ENCODE results near the gene GAS2.
"Not testable (repeated sequence)": the region's sequence is repeated elsewhere in the genome, so short reads cannot be mapped to it uniquely, and the experiment has no call there.

The GAS2 gene

GRCh38 chr11:22652346-22652745 is 14.1 kb upstream of the GAS2 start:
- H3K27me3 ChIP-seq (ENCODE audit: control insufficient read depth, insufficient read depth, low read length); H3K9ac ChIP-seq (ENCODE audit: low read depth, low read length); H3K4me1 ChIP-seq (ENCODE audit: control insufficient read depth, insufficient read depth, low read length); H3K9me3 ChIP-seq (ENCODE audit: control insufficient read depth, insufficient read depth, low read length); H3K36me3 ChIP-seq (ENCODE audit: control insufficient read depth, insufficient read depth, low read length); H3K4me3 ChIP-seq (ENCODE audit: low read depth, low read length): not testable (repeated sequence)

- H3K27me3 ChIP-seq (ENCODE audit: control insufficient read depth, insufficient read depth, low read length): no peaks in the 10 kb centered on the region
- no peaks in the 10 kb centered on the region for H3K36me3 ChIP-seq (ENCODE audit: control insufficient read depth, insufficient read depth, low read length)
- peaks cover 4% of the 10 kb centered on the region for H3K4me1 ChIP-seq (ENCODE audit: control insufficient read depth, insufficient read depth, low read length)
- no peaks in the 10 kb centered on the region for H3K9me3 ChIP-seq (ENCODE audit: control insufficient read depth, insufficient read depth, low read length)
- H3K4me3 ChIP-seq (ENCODE audit: low read depth, low read length): no peak overlapping the region
- H3K9ac ChIP-seq (ENCODE audit: low read depth, low read length): no peak overlapping the region
Observed at GRCh38 chr11:22656130-22656529, 10.3 kb upstream of the GAS2 start.

GRCh38 chr11:22657101-22657694 is 9.2 kb upstream of the GAS2 start:
- Histone ChIP-seq H3K9ac (ENCODE audit: low read depth, low read length) (no peak overlapping the region), H3K4me3 (ENCODE audit: low read depth, low read length) (no peak overlapping the region)

GRCh38 chr11:22659783-22660182 is 6.6 kb upstream of the GAS2 start:
- Histone ChIP-seq H3K27me3 (ENCODE audit: control insufficient read depth, insufficient read depth, low read length) (no peaks in the 10 kb centered on the region), H3K4me1 (ENCODE audit: control insufficient read depth, insufficient read depth, low read length) (peaks cover 4% of the 10 kb centered on the region), H3K36me3 (ENCODE audit: control insufficient read depth, insufficient read depth, low read length) (no peaks in the 10 kb centered on the region), H3K9ac (ENCODE audit: low read depth, low read length) (no peak overlapping the region), H3K4me3 (ENCODE audit: low read depth, low read length) (no peak overlapping the region), H3K9me3 (ENCODE audit: control insufficient read depth, insufficient read depth, low read length) (no peaks in the 10 kb centered on the region)

More at GRCh38 chr11:22657101-22657694, 9.2 kb upstream of the GAS2 start:
- H3K9me3 ChIP-seq (ENCODE audit: control insufficient read depth, insufficient read depth, low read length): no peaks in the 10 kb centered on the region
- no peaks in the 10 kb centered on the region for H3K27me3 ChIP-seq (ENCODE audit: control insufficient read depth, insufficient read depth, low read length)
- peaks cover 4% of the 10 kb centered on the region for H3K4me1 ChIP-seq (ENCODE audit: control insufficient read depth, insufficient read depth, low read length)
- H3K36me3 ChIP-seq (ENCODE audit: control insufficient read depth, insufficient read depth, low read length): no peaks in the 10 kb centered on the region

- H3K9ac ChIP-seq (ENCODE audit: low read depth, low read length): peak overlapping the region; percentile 80
- H3K4me1 ChIP-seq (ENCODE audit: control insufficient read depth, insufficient read depth, low read length): peaks cover 13% of the 10 kb centered on the region
- H3K9me3 ChIP-seq (ENCODE audit: control insufficient read depth, insufficient read depth, low read length): no peaks in the 10 kb centered on the region
- no peaks in the 10 kb centered on the region for H3K36me3 ChIP-seq (ENCODE audit: control insufficient read depth, insufficient read depth, low read length)
- H3K27me3 ChIP-seq (ENCODE audit: control insufficient read depth, insufficient read depth, low read length): peaks cover 23% of the 10 kb centered on the region
- H3K4me3 ChIP-seq (ENCODE audit: low read depth, low read length): peak overlapping the region; percentile 61
Observed at GRCh38 chr11:22666688-22667439, 453 bp downstream of the GAS2 start.

GRCh38 chr11:22668005-22668796 is 1.8 kb downstream of the GAS2 start:
- Histone ChIP-seq H3K4me3 (ENCODE audit: low read depth, low read length) (no peak overlapping the region), H3K9ac (ENCODE audit: low read depth, low read length) (no peak overlapping the region)

GRCh38 chr11:22669368-22669767 is 3.0 kb downstream of the GAS2 start:
- Histone ChIP-seq H3K4me3 (ENCODE audit: low read depth, low read length) (no peak overlapping the region), H3K36me3 (ENCODE audit: control insufficient read depth, insufficient read depth, low read length) (no peaks in the 10 kb centered on the region), H3K9ac (ENCODE audit: low read depth, low read length) (no peak overlapping the region), H3K4me1 (ENCODE audit: control insufficient read depth, insufficient read depth, low read length) (peaks cover 13% of the 10 kb centered on the region), H3K9me3 (ENCODE audit: control insufficient read depth, insufficient read depth, low read length) (no peaks in the 10 kb centered on the region), H3K27me3 (ENCODE audit: control insufficient read depth, insufficient read depth, low read length) (peaks cover 23% of the 10 kb centered on the region)

More at GRCh38 chr11:22668005-22668796, 1.8 kb downstream of the GAS2 start:
- Histone ChIP-seq H3K36me3 (ENCODE audit: control insufficient read depth, insufficient read depth, low read length) (no peaks in the 10 kb centered on the region), H3K4me1 (ENCODE audit: control insufficient read depth, insufficient read depth, low read length) (peaks cover 13% of the 10 kb centered on the region), H3K9me3 (ENCODE audit: control insufficient read depth, insufficient read depth, low read length) (no peaks in the 10 kb centered on the region), H3K27me3 (ENCODE audit: control insufficient read depth, insufficient read depth, low read length) (peaks cover 23% of the 10 kb centered on the region)

- no peak overlapping the region for H3K9ac ChIP-seq (ENCODE audit: low read depth, low read length)
Observed at GRCh38 chr11:22670830-22671229, 4.4 kb downstream of the GAS2 start.

GRCh38 chr11:22671751-22672150 is 5.3 kb downstream of the GAS2 start:
- Histone ChIP-seq H3K4me3 (ENCODE audit: low read depth, low read length) (no peak overlapping the region), H3K4me1 (ENCODE audit: control insufficient read depth, insufficient read depth, low read length) (peaks cover 9% of the 10 kb centered on the region), H3K9ac (ENCODE audit: low read depth, low read length) (no peak overlapping the region), H3K36me3 (ENCODE audit: control insufficient read depth, insufficient read depth, low read length) (no peaks in the 10 kb centered on the region), H3K27me3 (ENCODE audit: control insufficient read depth, insufficient read depth, low read length) (peaks cover 19% of the 10 kb centered on the region), H3K9me3 (ENCODE audit: control insufficient read depth, insufficient read depth, low read length) (no peaks in the 10 kb centered on the region)

More at GRCh38 chr11:22670830-22671229, 4.4 kb downstream of the GAS2 start:
- peaks cover 12% of the 10 kb centered on the region for H3K4me1 ChIP-seq (ENCODE audit: control insufficient read depth, insufficient read depth, low read length)
- H3K27me3 ChIP-seq (ENCODE audit: control insufficient read depth, insufficient read depth, low read length): peaks cover 23% of the 10 kb centered on the region
- no peaks in the 10 kb centered on the region for H3K9me3 ChIP-seq (ENCODE audit: control insufficient read depth, insufficient read depth, low read length)
- H3K36me3 ChIP-seq (ENCODE audit: control insufficient read depth, insufficient read depth, low read length): no peaks in the 10 kb centered on the region
- H3K4me3 ChIP-seq (ENCODE audit: low read depth, low read length): no peak overlapping the region

GRCh38 chr11:22674470-22675439 is 8.3 kb downstream of the GAS2 start:
- H3K9me3 ChIP-seq (ENCODE audit: control insufficient read depth, insufficient read depth, low read length): no peaks in the 10 kb centered on the region
- H3K27me3 ChIP-seq (ENCODE audit: control insufficient read depth, insufficient read depth, low read length): no peaks in the 10 kb centered on the region
- H3K36me3 ChIP-seq (ENCODE audit: control insufficient read depth, insufficient read depth, low read length): no peaks in the 10 kb centered on the region
- H3K9ac ChIP-seq (ENCODE audit: low read depth, low read length): no peak overlapping the region
- no peak overlapping the region for H3K4me3 ChIP-seq (ENCODE audit: low read depth, low read length)
- no peaks in the 10 kb centered on the region for H3K4me1 ChIP-seq (ENCODE audit: control insufficient read depth, insufficient read depth, low read length)
